C4-2B (cell line): Measurements from ENCODE around the gene DIPK1A.

Experiments
- H3K27ac ChIP-seq: fragments of 450-650 bp; 2 replicates; pipeline ENCODE4 v1.5.1; 2017
- CTCF ChIP-seq: fragments of 450-650 bp; conservative IDR thresholded peaks from 2 replicates; pipeline ENCODE4 v1.5.1; 2017; ENCODE audit warnings: mild to moderate bottlenecking
- ZFX ChIP-seq: fragments of 450-650 bp; IDR thresholded peaks from 2 replicates; pipeline ENCODE4 v1.6.1; 2017

DIPK1A gene

GRCh38 chr1:93000751-93001175 lies 39.5 kb upstream of the DIPK1A start:
- TF ChIP-seq ZFX = no peak
- no peak for TF ChIP-seq CTCF
- H3K27ac ChIP-seq = no peak overlapping the region

GRCh38 chr1:93000291-93000690 lies 39.0 kb upstream of the DIPK1A start:
- no peak for TF ChIP-seq ZFX
- no peak for TF ChIP-seq CTCF

GRCh38 chr1:92998821-92999220 lies 37.6 kb upstream of the DIPK1A start:
- no peak overlapping the region for H3K27ac ChIP-seq
- no peak for TF ChIP-seq CTCF
- TF ChIP-seq ZFX = no peak

More at GRCh38 chr1:93000291-93000690, 39.0 kb upstream of the DIPK1A start:
- no peak overlapping the region for H3K27ac ChIP-seq

- TF ChIP-seq CTCF (no peak), ZFX (no peak)
- H3K27ac ChIP-seq = peak overlapping the region; percentile 51; the same call in 1 of the 2 replicates
Observed at GRCh38 chr1:92995441-92996430, 34.5 kb upstream of the DIPK1A start.

- H3K27ac ChIP-seq = no peak overlapping the region
- TF ChIP-seq ZFX (no peak), CTCF (peak; percentile 90)
Observed at GRCh38 chr1:92994105-92994712, 32.9 kb upstream of the DIPK1A start.

GRCh38 chr1:92993581-92993980 lies 32.3 kb upstream of the DIPK1A start:
- no peak for TF ChIP-seq ZFX
- TF ChIP-seq CTCF = no peak
- no peak overlapping the region for H3K27ac ChIP-seq

GRCh38 chr1:92992877-92993276 lies 31.6 kb upstream of the DIPK1A start:
- TF ChIP-seq ZFX = no peak
- no peak for TF ChIP-seq CTCF
- H3K27ac ChIP-seq = no peak overlapping the region
